H1 (cell line): ENCODE data around the gene RLN1. TPM values are rescaled to one million over a fixed set of nuclear protein-coding genes. Genes with fewer than 3 reads are reported as not detected.

Experiments
- polyA plus RNA-seq, 7 experiments: library from polyadenylated mRNA; depleted of rRNA in 3 of 7; stranded (reverse) in 5 of 7; unstranded in 2 of 7; fragments of >200 nt in 5 of 7; fragments of 200-250 nt in 2 of 7; gene quantifications; 1 replicate in 5 of 7; 2 replicates in 1 of 7; 4 replicates in 1 of 7; pipeline versions ENCODE4 v1.2.1 to v1.2.3, GENCODE V29; 2011 to 2013; ENCODE audit warnings: missing spikeins in 2 of 7, mixed read lengths in 2 of 7
- total RNA-seq: library from RNA; stranded (reverse); fragmentation: NEBNext Ultra II Directional; extraction: Animal tissue kit (Norgen Biotek cat#: 25700); gene quantifications from 2 replicates; pipeline ENCODE4 v1.2.1, GENCODE V29; 2021
- TF ChIP-seq, protein P1 (sequence below): fragments of 300-600 bp; sonication (generic); IDR thresholded peaks from 2 replicates; pipeline ENCODE4 v1.7.1; 2012; ENCODE audit warnings: low read length, moderate library complexity, mild to moderate bottlenecking, inconsistent platforms; ENCODE audit not compliant: insufficient replicate concordance

Gene RLN1
- total and polyA plus RNA-seq, 2 of the 8 experiments (the other 6 are each of a cell fraction or from before 2014, with no cell fraction given) = 0.51 to 0.80 TPM

GRCh38 chr9:5364294-5365024, 24.8 kb upstream of the RLN1 start (continued):
- TF ChIP-seq, protein P1, sequence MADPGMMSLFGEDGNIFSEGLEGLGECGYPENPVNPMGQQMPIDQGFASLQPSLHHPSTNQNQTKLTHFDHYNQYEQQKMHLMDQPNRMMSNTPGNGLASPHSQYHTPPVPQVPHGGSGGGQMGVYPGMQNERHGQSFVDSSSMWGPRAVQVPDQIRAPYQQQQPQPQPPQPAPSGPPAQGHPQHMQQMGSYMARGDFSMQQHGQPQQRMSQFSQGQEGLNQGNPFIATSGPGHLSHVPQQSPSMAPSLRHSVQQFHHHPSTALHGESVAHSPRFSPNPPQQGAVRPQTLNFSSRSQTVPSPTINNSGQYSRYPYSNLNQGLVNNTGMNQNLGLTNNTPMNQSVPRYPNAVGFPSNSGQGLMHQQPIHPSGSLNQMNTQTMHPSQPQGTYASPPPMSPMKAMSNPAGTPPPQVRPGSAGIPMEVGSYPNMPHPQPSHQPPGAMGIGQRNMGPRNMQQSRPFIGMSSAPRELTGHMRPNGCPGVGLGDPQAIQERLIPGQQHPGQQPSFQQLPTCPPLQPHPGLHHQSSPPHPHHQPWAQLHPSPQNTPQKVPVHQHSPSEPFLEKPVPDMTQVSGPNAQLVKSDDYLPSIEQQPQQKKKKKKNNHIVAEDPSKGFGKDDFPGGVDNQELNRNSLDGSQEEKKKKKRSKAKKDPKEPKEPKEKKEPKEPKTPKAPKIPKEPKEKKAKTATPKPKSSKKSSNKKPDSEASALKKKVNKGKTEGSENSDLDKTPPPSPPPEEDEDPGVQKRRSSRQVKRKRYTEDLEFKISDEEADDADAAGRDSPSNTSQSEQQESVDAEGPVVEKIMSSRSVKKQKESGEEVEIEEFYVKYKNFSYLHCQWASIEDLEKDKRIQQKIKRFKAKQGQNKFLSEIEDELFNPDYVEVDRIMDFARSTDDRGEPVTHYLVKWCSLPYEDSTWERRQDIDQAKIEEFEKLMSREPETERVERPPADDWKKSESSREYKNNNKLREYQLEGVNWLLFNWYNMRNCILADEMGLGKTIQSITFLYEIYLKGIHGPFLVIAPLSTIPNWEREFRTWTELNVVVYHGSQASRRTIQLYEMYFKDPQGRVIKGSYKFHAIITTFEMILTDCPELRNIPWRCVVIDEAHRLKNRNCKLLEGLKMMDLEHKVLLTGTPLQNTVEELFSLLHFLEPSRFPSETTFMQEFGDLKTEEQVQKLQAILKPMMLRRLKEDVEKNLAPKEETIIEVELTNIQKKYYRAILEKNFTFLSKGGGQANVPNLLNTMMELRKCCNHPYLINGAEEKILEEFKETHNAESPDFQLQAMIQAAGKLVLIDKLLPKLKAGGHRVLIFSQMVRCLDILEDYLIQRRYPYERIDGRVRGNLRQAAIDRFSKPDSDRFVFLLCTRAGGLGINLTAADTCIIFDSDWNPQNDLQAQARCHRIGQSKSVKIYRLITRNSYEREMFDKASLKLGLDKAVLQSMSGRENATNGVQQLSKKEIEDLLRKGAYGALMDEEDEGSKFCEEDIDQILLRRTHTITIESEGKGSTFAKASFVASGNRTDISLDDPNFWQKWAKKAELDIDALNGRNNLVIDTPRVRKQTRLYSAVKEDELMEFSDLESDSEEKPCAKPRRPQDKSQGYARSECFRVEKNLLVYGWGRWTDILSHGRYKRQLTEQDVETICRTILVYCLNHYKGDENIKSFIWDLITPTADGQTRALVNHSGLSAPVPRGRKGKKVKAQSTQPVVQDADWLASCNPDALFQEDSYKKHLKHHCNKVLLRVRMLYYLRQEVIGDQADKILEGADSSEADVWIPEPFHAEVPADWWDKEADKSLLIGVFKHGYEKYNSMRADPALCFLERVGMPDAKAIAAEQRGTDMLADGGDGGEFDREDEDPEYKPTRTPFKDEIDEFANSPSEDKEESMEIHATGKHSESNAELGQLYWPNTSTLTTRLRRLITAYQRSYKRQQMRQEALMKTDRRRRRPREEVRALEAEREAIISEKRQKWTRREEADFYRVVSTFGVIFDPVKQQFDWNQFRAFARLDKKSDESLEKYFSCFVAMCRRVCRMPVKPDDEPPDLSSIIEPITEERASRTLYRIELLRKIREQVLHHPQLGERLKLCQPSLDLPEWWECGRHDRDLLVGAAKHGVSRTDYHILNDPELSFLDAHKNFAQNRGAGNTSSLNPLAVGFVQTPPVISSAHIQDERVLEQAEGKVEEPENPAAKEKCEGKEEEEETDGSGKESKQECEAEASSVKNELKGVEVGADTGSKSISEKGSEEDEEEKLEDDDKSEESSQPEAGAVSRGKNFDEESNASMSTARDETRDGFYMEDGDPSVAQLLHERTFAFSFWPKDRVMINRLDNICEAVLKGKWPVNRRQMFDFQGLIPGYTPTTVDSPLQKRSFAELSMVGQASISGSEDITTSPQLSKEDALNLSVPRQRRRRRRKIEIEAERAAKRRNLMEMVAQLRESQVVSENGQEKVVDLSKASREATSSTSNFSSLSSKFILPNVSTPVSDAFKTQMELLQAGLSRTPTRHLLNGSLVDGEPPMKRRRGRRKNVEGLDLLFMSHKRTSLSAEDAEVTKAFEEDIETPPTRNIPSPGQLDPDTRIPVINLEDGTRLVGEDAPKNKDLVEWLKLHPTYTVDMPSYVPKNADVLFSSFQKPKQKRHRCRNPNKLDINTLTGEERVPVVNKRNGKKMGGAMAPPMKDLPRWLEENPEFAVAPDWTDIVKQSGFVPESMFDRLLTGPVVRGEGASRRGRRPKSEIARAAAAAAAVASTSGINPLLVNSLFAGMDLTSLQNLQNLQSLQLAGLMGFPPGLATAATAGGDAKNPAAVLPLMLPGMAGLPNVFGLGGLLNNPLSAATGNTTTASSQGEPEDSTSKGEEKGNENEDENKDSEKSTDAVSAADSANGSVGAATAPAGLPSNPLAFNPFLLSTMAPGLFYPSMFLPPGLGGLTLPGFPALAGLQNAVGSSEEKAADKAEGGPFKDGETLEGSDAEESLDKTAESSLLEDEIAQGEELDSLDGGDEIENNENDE = no peak
